A673 (cell line): ENCODE data around the gene TRAPPC12.

Experiments used
- EZH2 ChIP-seq: fragments of 200-600 bp; sonication (generic); IDR thresholded peaks from 2 replicates; pipeline ENCODE4 v1.6.1; 2017; ENCODE audit warnings: borderline replicate concordance, low read depth, mild to moderate bottlenecking, mixed read lengths, antibody characterized with exemption, low read length; ENCODE audit not compliant: poor library complexity, severe bottlenecking
- TF ChIP-seq, protein P1 (sequence below): fragments of 300-800, 200-600 bp; sonication (generic); conservative IDR thresholded peaks from 2 replicates; pipeline ENCODE4 v1.5.1; 2017; ENCODE audit warnings: low read depth, mild to moderate bottlenecking, antibody characterized with exemption, low read length, moderate library complexity, mixed read lengths

GRCh38 chr2:3387644-3388411, 8.3 kb downstream of the TRAPPC12 start:
- TF ChIP-seq, protein P1, sequence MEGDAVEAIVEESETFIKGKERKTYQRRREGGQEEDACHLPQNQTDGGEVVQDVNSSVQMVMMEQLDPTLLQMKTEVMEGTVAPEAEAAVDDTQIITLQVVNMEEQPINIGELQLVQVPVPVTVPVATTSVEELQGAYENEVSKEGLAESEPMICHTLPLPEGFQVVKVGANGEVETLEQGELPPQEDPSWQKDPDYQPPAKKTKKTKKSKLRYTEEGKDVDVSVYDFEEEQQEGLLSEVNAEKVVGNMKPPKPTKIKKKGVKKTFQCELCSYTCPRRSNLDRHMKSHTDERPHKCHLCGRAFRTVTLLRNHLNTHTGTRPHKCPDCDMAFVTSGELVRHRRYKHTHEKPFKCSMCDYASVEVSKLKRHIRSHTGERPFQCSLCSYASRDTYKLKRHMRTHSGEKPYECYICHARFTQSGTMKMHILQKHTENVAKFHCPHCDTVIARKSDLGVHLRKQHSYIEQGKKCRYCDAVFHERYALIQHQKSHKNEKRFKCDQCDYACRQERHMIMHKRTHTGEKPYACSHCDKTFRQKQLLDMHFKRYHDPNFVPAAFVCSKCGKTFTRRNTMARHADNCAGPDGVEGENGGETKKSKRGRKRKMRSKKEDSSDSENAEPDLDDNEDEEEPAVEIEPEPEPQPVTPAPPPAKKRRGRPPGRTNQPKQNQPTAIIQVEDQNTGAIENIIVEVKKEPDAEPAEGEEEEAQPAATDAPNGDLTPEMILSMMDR, result no peak
- TF ChIP-seq EZH2, result no peak
